Midbrain (tissue), 1 donor: Measurements from ENCODE around the gene PCBP3.

Experiments
- DNase-seq: peaks from one replicate; lab custom pipeline; 2025; lab: John Stamatoyannopoulos, UW

Gene PCBP3

GRCh38 chr21:45787371-45787770, 143.8 kb downstream of the PCBP3 start:
- DNase-seq, result no peak

GRCh38 chr21:45788198-45788597, 144.7 kb downstream of the PCBP3 start:
- no peak for DNase-seq

GRCh38 chr21:45788637-45789506, 145.3 kb downstream of the PCBP3 start:
- no peak for DNase-seq

DNA sequence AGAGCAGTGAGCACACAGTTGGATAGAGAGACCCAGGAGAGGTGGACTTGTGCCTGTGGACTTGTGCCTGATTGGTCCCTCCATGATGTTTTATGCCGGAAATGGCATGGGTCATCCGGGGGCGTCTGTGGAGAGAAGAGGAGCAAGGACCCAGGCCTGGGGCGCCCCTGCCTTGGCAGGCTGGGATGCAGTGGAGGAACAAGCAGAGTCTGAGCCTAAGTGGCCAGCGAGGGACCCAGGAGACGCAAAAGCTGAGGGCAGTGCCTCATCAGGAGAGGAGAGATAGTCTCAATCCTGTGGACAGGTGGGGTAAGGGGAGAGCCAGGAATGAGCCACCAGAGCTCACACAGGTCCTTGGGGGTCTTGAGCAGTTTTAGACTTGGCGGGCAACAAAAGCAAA, 146.9 kb downstream of the PCBP3 start:
- no peak for DNase-seq

GRCh38 chr21:45791562-45792418, 148.3 kb downstream of the PCBP3 start:
- DNase-seq, result no peak

GRCh38 chr21:45792682-45793383, 149.3 kb downstream of the PCBP3 start:
- no peak for DNase-seq

DNA sequence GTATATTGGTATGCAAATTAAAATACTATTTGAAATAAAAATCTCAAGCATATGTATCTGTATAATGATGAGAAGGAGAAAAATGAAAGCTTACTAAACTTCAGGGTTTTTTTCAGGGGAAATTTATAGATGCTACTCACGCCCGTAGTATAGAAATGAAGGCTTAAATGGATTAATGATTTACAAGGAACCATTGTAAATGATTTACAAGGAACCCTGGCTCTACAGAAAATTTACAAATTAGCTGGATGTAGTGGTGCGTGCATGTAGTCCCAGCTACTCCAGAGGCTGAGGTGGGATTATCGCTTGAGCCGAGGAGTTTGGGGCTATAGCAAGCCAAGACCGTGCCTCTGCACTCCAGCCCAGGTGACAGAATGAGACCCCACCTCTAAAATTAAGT, 150.5 kb downstream of the PCBP3 start:
- DNase-seq, result no peak

- no peak for DNase-seq
Measured at GRCh38 chr21:45796003-45796402, 152.5 kb downstream of the PCBP3 start.

GRCh38 chr21:45797338-45797737, 153.8 kb downstream of the PCBP3 start:
- DNase-seq, result no peak

DNA sequence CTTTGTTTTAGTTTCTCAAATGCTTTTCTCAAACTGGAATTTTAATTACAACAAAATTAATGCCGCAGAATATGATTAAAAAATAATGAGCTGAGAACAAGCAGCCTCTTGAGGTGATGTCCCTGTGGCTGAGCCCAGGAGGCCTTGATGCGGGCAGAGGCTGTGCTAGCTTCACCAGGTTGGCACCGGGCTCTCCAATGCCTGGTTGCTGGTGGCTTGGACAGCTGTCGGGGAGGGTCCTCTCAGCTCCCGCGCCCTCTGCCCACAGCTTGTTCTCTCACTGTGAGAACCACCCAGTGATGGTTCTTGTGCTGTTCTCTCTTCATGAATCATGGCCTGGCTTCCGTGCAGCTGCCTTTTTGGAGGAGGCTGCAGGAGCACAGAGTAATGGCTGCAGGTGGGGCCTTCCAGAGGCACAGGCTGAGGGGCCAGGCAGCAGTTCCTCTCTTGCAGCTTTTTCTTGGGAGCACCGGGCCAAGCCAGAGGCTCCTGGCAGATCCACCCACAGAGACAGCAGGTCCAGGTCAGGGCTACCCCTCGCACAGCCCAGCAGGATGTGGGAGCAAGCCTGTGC, 156.3 kb downstream of the PCBP3 start:
- no peak for DNase-seq

- DNase-seq, result no peak
Measured at GRCh38 chr21:45800339-45801080, 157.0 kb downstream of the PCBP3 start.

DNA sequence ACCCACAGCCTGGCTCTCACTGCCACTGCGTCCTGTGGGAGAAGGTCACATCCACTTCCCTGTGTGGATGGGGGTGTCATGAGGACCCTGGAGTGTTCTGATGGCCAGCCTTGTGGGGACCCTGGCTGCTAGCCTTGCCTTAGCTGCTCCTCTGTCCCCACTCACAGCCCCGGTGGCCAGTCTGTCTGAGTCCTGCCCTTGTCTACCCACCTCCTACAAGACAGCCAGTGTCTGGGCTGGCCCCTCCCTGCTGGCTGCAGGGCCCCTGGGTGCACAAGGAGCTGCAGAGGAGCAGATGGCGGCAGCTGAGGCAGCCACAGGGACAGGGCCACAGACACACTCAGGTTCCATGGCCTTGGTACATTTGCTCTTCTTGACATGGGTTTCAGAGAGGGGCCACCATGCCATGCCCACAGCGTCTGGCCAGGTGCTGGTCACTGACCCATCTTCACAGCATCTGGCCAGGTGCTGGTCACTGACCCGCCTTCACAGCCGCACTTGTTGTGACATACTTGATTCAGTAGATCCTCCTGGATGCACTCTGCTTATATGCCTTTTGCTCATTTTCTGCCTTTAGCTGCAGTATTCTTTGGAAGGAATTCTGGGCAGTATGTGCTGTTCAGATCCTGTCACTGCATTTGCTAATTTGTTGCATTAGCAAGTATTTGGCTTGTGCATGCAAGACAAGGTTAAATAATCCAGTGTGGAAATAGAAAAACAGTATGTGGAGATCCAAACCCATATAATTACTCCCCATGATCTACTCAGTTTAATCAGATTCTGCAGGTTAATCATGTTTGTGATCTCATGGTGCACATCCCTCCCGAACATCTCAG, 157.8 kb downstream of the PCBP3 start:
- no peak for DNase-seq

GRCh38 chr21:45801989-45802388, 158.5 kb downstream of the PCBP3 start:
- no peak for DNase-seq

- DNase-seq, result no peak
Measured at GRCh38 chr21:45802425-45802824, 158.9 kb downstream of the PCBP3 start.

DNA sequence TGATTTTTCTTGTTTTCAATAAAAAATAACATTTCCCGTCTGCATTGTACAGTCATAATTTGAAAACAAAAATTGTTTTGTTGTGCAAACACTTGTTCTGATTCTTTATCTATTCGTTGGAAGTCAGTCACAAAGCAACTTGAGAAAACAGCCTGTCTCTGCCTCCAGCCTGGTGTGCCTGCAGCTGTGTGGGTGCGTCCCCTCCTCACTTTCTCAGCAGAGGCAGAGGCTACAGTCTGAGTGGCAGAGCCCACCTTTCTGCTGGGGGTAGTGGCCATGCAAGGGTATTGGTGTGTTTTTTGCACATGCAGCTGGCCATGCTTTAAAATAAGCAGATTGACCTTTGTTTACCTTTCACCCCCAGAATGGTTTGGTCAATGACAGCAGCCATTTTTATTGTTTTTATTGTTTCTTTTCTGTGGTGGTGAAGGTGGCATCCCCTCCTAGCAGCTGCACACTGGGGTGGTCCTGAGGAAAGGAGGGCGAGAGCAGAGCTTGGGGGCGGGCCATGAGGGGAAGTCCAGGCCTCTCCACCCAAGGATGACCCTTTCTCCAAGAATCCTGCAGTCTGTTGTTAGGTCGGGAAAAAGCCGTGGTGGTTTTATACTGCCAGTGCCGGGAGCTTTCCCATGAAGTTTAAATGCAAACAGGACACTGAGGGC, 159.6 kb downstream of the PCBP3 start:
- no peak for DNase-seq

- DNase-seq, result no peak
Measured at GRCh38 chr21:45803618-45804340, 160.3 kb downstream of the PCBP3 start.

DNA sequence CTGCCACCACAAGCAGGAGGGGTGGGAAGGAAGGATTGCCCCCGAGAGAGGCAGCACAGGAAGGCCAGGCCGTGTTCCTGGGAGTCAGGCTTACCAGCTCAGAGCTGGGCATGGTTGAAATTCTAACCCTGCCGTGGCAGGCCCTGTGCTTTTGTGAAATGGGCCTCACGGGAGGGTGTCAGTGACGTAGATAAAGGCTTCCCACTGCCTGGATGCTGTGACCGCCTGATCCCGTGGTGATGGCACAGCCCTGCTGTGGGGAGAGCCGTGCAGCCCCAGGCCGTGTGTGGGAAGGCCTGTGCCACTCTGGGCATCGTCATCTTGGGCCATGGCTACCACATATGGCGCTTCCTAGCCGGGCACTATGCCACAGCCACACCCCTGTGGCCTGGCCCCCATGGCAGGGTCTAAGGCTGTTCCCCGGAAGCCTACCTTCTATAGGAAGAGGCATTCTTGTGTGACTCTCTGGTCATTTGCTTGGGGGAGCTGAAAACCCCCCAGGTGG, 161.3 kb downstream of the PCBP3 start:
- no peak for DNase-seq

GRCh38 chr21:45805321-45805720, 161.8 kb downstream of the PCBP3 start:
- no peak for DNase-seq

DNA sequence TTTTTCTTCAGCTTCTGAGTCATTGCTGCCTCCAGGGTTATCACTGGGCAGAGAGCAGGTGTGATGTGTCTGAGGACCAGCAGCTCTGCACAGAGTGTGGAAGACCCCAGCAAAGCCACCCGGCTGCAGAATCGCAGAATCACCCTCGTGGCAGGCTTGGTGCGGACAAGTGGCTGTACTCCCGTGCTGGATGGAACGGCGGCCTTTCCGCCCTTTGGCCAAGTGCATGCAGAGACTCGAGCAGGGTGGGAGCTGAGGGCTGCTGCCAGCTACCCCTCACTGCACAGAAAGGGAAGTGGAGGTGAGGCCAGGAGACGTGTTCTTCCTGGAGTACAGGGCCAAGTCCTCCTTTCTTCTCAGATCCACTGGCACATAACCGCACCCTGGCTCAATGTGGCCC, 162.5 kb downstream of the PCBP3 start:
- DNase-seq, result no peak
